H1 (cell line): ENCODE results near the gene DERL2. TPM values are rescaled to one million over a fixed set of nuclear protein-coding genes. Genes with fewer than 3 reads are reported as not detected.

ENCODE experiments used
- CTCF ChIA-PET: fragments of 300-600 bp; sonication (Branson Sonifier 250); formaldehyde crosslinking; loops from one replicate; lab custom pipeline; 2021; ENCODE audit not compliant: partially characterized antibody; lab: Charles Lee
- POLR2A ChIA-PET: fragments of 300-600 bp; sonication (Branson Sonifier 250); formaldehyde crosslinking; loops from one replicate; lab custom pipeline; 2021; ENCODE audit warnings: inconsistent platforms; ENCODE audit not compliant: partially characterized antibody; lab: Charles Lee
- DNase-seq, 2 experiments: peaks; one replicate each; pipeline versions ENCODE4 v3.0.0 to v3.0.0-alpha.2; 2010 to 2022; ENCODE audit warnings: low spot score in 2 of 2, low read depth in 1 of 2, mixed read lengths in 1 of 2
- FAIRE-seq: peaks from 2 replicates; lab custom pipeline; 2011; peaks lifted over from hg19 to GRCh38; lab: Jason Lieb, UNC
- H2AFZ ChIP-seq: 2 replicates; pipeline ENCODE4 v1.8.1; 2012; ENCODE audit warnings: low read length, inconsistent platforms
- H2AK5ac ChIP-seq: 2 replicates; pipeline ENCODE4 v1.6.1; 2013; ENCODE audit warnings: low read depth, low read length
- H2BK120ac ChIP-seq: replicated peaks from 2 replicates; pipeline ENCODE3; 2013; ENCODE audit warnings: low read depth, low read length, inconsistent platforms
- H2BK12ac ChIP-seq: 2 replicates; pipeline ENCODE4 v1.6.1; 2013; ENCODE audit warnings: low read depth, low read length
- H2BK15ac ChIP-seq: 2 replicates; pipeline ENCODE4 v1.6.1; 2013; ENCODE audit warnings: low read length
- H2BK20ac ChIP-seq: 2 replicates; pipeline ENCODE4 v1.6.1; 2013; ENCODE audit warnings: low read length
- H2BK5ac ChIP-seq: 2 replicates; pipeline ENCODE4 v1.6.1; 2013; ENCODE audit warnings: low read depth, low read length
- H3K14ac ChIP-seq: 2 replicates; pipeline ENCODE4 v1.6.1; 2013; ENCODE audit warnings: inconsistent platforms; ENCODE audit not compliant: insufficient read length
- H3K18ac ChIP-seq: 2 replicates; pipeline ENCODE4 v1.6.1; 2013; ENCODE audit warnings: low read length; ENCODE audit errors: extremely low read depth
- H3K23ac ChIP-seq: 2 replicates; pipeline ENCODE4 v1.6.1; 2013; ENCODE audit warnings: inconsistent platforms; ENCODE audit not compliant: insufficient read length
- H3K23me2 ChIP-seq: 2 replicates; pipeline ENCODE4 v1.6.1; 2013; ENCODE audit warnings: low read depth, low read length
- H3K27ac ChIP-seq: 2 replicates; pipeline ENCODE4 v1.6.1; 2011; ENCODE audit warnings: low read depth, low read length, inconsistent platforms
- H3K27me3 ChIP-seq, 4 experiments: replicated peaks in 1 of 4; 1 replicate in 1 of 4; 2 replicates in 3 of 4; pipeline versions ENCODE4 v1.6.1 to v1.8.1; 2011 to 2013; ENCODE audit warnings: low read length in 3 of 4, mild to moderate bottlenecking in 3 of 4, inconsistent platforms in 2 of 4, mixed read lengths in 2 of 4, moderate library complexity in 1 of 4; ENCODE audit not compliant: control insufficient read depth in 3 of 4, insufficient read depth in 3 of 4; ENCODE audit errors: extremely low read depth in 1 of 4
- H3K36me3 ChIP-seq, 4 experiments: 2 replicates each; pipeline versions ENCODE4 v1.6.1 to v1.8.1; 2011 to 2013; ENCODE audit warnings: mild to moderate bottlenecking in 4 of 4, low read length in 3 of 4, moderate library complexity in 2 of 4, control low read depth in 1 of 4, inconsistent platforms in 1 of 4; ENCODE audit not compliant: insufficient read depth in 4 of 4, control insufficient read depth in 2 of 4
- H3K4ac ChIP-seq: replicated peaks from 2 replicates; pipeline ENCODE3; 2013; ENCODE audit warnings: low read length, low read depth, mixed read lengths, inconsistent platforms; ENCODE audit not compliant: insufficient read length
- H3K4me1 ChIP-seq, 4 experiments: replicated peaks in 1 of 4; 1 replicate in 1 of 4; 2 replicates in 3 of 4; pipeline versions ENCODE4 v1.6.1 to v1.8.1; 2011 to 2013; ENCODE audit warnings: low read length in 3 of 4, inconsistent platforms in 2 of 4, mixed read lengths in 1 of 4; ENCODE audit not compliant: insufficient read depth in 4 of 4, control insufficient read depth in 3 of 4
- H3K4me2 ChIP-seq, 2 experiments: 2 replicates each; pipeline versions ENCODE4 v1.6.1 to v1.8.1; 2011 to 2013; ENCODE audit warnings: low read depth in 2 of 2, low read length in 2 of 2, control low read depth in 1 of 2, inconsistent platforms in 1 of 2, mild to moderate bottlenecking in 1 of 2; ENCODE audit not compliant: insufficient read depth in 1 of 2
- H3K4me3 ChIP-seq, 4 experiments: fragments of 200-600, 300-600 bp in 1 of 4; sonication (generic), shearing (Covaris generic), sonication (Bioruptor Twin) in 1 of 4; 2 replicates each; pipeline versions ENCODE4 v1.5.1 to v1.8.1; 2011 to 2016; ENCODE audit warnings: low read length in 4 of 4, low read depth in 3 of 4, control low read depth in 2 of 4, inconsistent platforms in 2 of 4, mild to moderate bottlenecking in 2 of 4, mixed read lengths in 1 of 4, moderate library complexity in 1 of 4; ENCODE audit not compliant: insufficient read depth in 2 of 4; ENCODE audit errors: extremely low read depth in 1 of 4
- H3K56ac ChIP-seq: replicated peaks from 2 replicates; pipeline ENCODE3; 2013; ENCODE audit warnings: low read depth, mild to moderate bottlenecking, mixed read lengths, low read length, inconsistent platforms; ENCODE audit not compliant: insufficient read length
- H3K79me1 ChIP-seq: 2 replicates; pipeline ENCODE4 v1.6.1; 2013; ENCODE audit warnings: low read depth, low read length, control low read depth
- H3K79me2 ChIP-seq, 2 experiments: 2 replicates each; pipeline versions ENCODE4 v1.6.1 to v1.8.1; 2012 to 2013; ENCODE audit warnings: low read length in 2 of 2, mild to moderate bottlenecking in 2 of 2, inconsistent platforms in 1 of 2; ENCODE audit not compliant: insufficient read depth in 2 of 2, control insufficient read depth in 1 of 2
- H3K9ac ChIP-seq, 4 experiments: replicated peaks in 1 of 4; 1 replicate in 1 of 4; 2 replicates in 3 of 4; pipeline versions ENCODE4 v1.6.1 to v1.8.1; 2011 to 2013; ENCODE audit warnings: low read depth in 3 of 4, low read length in 3 of 4, control low read depth in 2 of 4, mild to moderate bottlenecking in 2 of 4, moderate library complexity in 2 of 4, inconsistent platforms in 1 of 4; ENCODE audit errors: extremely low read depth in 1 of 4
- H3K9me3 ChIP-seq, 2 experiments: 2 replicates each; pipeline versions ENCODE4 v1.6.1 to v1.8.1; 2012 to 2013; ENCODE audit warnings: mild to moderate bottlenecking in 2 of 2, moderate library complexity in 2 of 2, control low read depth in 1 of 2, inconsistent platforms in 1 of 2, low read depth in 1 of 2, low read length in 1 of 2, mixed read lengths in 1 of 2; ENCODE audit not compliant: insufficient read depth in 2 of 2
- H4K20me1 ChIP-seq, 2 experiments: replicated peaks in 1 of 2; 2 replicates each; pipeline versions ENCODE3 to v1.8.1; 2011 to 2013; ENCODE audit warnings: inconsistent platforms in 2 of 2, low read length in 2 of 2, mild to moderate bottlenecking in 1 of 2; ENCODE audit not compliant: insufficient read depth in 2 of 2, control insufficient read depth in 1 of 2
- H4K5ac ChIP-seq: 2 replicates; pipeline ENCODE4 v1.6.1; 2013; ENCODE audit warnings: low read length, low read depth, mixed read lengths, inconsistent platforms; ENCODE audit not compliant: insufficient read length
- H4K8ac ChIP-seq: 2 replicates; pipeline ENCODE4 v1.8.0; 2013; ENCODE audit warnings: mild to moderate bottlenecking, moderate library complexity, low read length, inconsistent platforms; ENCODE audit not compliant: insufficient read depth; ENCODE audit errors: extremely low read depth
- H4K91ac ChIP-seq: replicated peaks from 2 replicates; pipeline ENCODE3; 2013; ENCODE audit warnings: low read length, mixed read lengths, inconsistent platforms; ENCODE audit not compliant: insufficient read length
- BRCA1 ChIP-seq: IDR thresholded peaks from 2 replicates; pipeline ENCODE4 v1.6.1; 2012; ENCODE audit warnings: low read depth, low read length, improper control_type of control experiment
- CBX5 ChIP-seq: fragments of 300-800, 300-1000 bp; sonication (generic); IDR thresholded peaks from 2 replicates; pipeline ENCODE4 v1.7.1; 2016; ENCODE audit warnings: antibody characterized with exemption, low read length, low read depth
- GABPA ChIP-seq: IDR thresholded peaks from 2 replicates; pipeline ENCODE4 v1.6.1; 2011; ENCODE audit warnings: mild to moderate bottlenecking, low read length, moderate library complexity, borderline replicate concordance; ENCODE audit not compliant: insufficient read depth
- KDM1A ChIP-seq: fragments of 200-600, 300-600 bp; sonication (generic); IDR thresholded peaks from 2 replicates; pipeline ENCODE4 v1.7.1; 2016; ENCODE audit warnings: mild to moderate bottlenecking, low read length, borderline replicate concordance
- NANOG ChIP-seq: IDR thresholded peaks from 2 replicates; pipeline ENCODE4 v1.6.1; 2011; ENCODE audit warnings: low read length, low read depth, mild to moderate bottlenecking, inconsistent platforms; ENCODE audit not compliant: insufficient read depth, poor library complexity, severe bottlenecking
- RNF2 ChIP-seq: fragments of 200-900, 300-1000 bp; sonication (generic); IDR thresholded peaks from 2 replicates; pipeline ENCODE4 v1.7.1; 2016; ENCODE audit warnings: borderline replicate concordance, low read depth, mild to moderate bottlenecking, antibody characterized with exemption, low read length; ENCODE audit not compliant: poor library complexity, severe bottlenecking; ENCODE audit errors: missing control alignments
- SAP30 ChIP-seq: fragments of 300-600 bp; sonication (generic); IDR thresholded peaks from 2 replicates; pipeline ENCODE4 v1.7.1; 2012; ENCODE audit warnings: low read length, moderate library complexity, mild to moderate bottlenecking, inconsistent platforms; ENCODE audit not compliant: insufficient read depth, insufficient replicate concordance
- SIN3A ChIP-seq, 2 experiments: IDR thresholded peaks in 1 of 2; conservative IDR thresholded peaks in 1 of 2; 2 replicates each; pipeline ENCODE4 v1.6.1; 2011 to 2012; ENCODE audit warnings: low read length in 2 of 2, improper control_type of control experiment in 1 of 2, low read depth in 1 of 2, mild to moderate bottlenecking in 1 of 2
- SP4 ChIP-seq: IDR thresholded peaks from 2 replicates; pipeline ENCODE4 v1.6.1; 2012; ENCODE audit warnings: low read length, inconsistent platforms
- SUZ12 ChIP-seq: fragments of 200-600 bp; sonication (generic); IDR thresholded peaks from 2 replicates; pipeline ENCODE4 v1.6.1; 2012; ENCODE audit warnings: mild to moderate bottlenecking, inconsistent platforms, low read length, moderate library complexity, mixed read lengths
- TCF12 ChIP-seq: IDR thresholded peaks from 2 replicates; pipeline ENCODE4 v1.6.1; 2011; ENCODE audit warnings: low read depth, mild to moderate bottlenecking, low read length
- ZNF274 ChIP-seq: IDR thresholded peaks from 2 replicates; pipeline ENCODE4 v1.7.0; 2012; ENCODE audit warnings: low read length, borderline replicate concordance; ENCODE audit errors: extremely low read depth
- WGBS, 2 experiments: shearing (Covaris generic) in 1 of 2; methylation state at CpG; one replicate each; pipeline versions ENCODE4 v1.1.6 to v1.1.7; 2013 to 2015; ENCODE audit warnings: low lambda C conversion rate in 2 of 2, mixed read lengths in 2 of 2, inconsistent platforms in 1 of 2, low coverage in 1 of 2, missing lambda C conversion rate in 1 of 2; ENCODE audit not compliant: insufficient replicate concordance in 2 of 2, insufficient coverage in 1 of 2, insufficient read length in 1 of 2; ENCODE audit errors: extremely low coverage in 1 of 2, missing lambda C conversion rate in 1 of 2; 5-methylcytosine and 5-hydroxymethylcytosine counted together
- polyA plus RNA-seq, 7 experiments: library from polyadenylated mRNA; depleted of rRNA in 3 of 7; stranded (reverse) in 5 of 7; unstranded in 2 of 7; fragments of >200 nt in 5 of 7; fragments of 200-250 nt in 2 of 7; gene quantifications; 1 replicate in 5 of 7; 2 replicates in 1 of 7; 4 replicates in 1 of 7; pipeline versions ENCODE4 v1.2.1 to v1.2.3, GENCODE V29; 2011 to 2013; ENCODE audit warnings: missing spikeins in 2 of 7, mixed read lengths in 2 of 7
- total RNA-seq: library from RNA; stranded (reverse); fragmentation: NEBNext Ultra II Directional; extraction: Animal tissue kit (Norgen Biotek cat#: 25700); gene quantifications from 2 replicates; pipeline ENCODE4 v1.2.1, GENCODE V29; 2021

The DERL2 gene
- total and polyA plus RNA-seq, 2 of the 8 experiments (the other 6 are each of a cell fraction or from before 2014, with no cell fraction given) = 55.3 to 58.4 TPM

GRCh38 chr17:5488752-5489151 lies 2.8 kb upstream of the DERL2 start:
- Histone ChIP-seq H2BK12ac (no peak overlapping the region), H3K14ac (no peak overlapping the region), H4K20me1 (peaks cover 3 to 13% of the 10 kb centered on the region in 2 experiments), H3K9me3 (no peaks in the 10 kb centered on the region), H3K4ac (no peak overlapping the region), H2BK20ac (no peak overlapping the region), H3K4me2 (no peak overlapping the region), H3K79me1 (peaks cover 2% of the 10 kb centered on the region; the same call in 1 of the 2 replicates), H4K91ac (no peak overlapping the region), H3K27me3 (no peaks in the 10 kb centered on the region), H3K23me2 (peaks cover 8% of the 10 kb centered on the region), H3K9ac (no peak overlapping the region), H2AK5ac (no peak overlapping the region), H3K79me2 (peaks cover 8 to 50% of the 10 kb centered on the region in 2 experiments), H4K5ac (no peak overlapping the region), H3K27ac (no peak overlapping the region), H3K23ac (no peak overlapping the region), H2AFZ (no peak overlapping the region), H2BK120ac (no peak overlapping the region), H4K8ac (no peak overlapping the region), H2BK15ac (no peak overlapping the region), H3K56ac (no peak overlapping the region), H3K36me3 (peaks cover 5 to 39% (median 25%) of the 10 kb centered on the region in 4 experiments), H3K4me1 (no peaks in the 10 kb centered on the region), H3K4me3 (no peak overlapping the region), H2BK5ac (no peak overlapping the region), H3K18ac (no peak overlapping the region)
- FAIRE-seq (no peak), DNase-seq (no peak)
- ChIA-PET CTCF (no interaction called here), POLR2A (interaction anchor here (1.0 to 6.2 kb wide), 3 partner anchors 11 to 22 kb away, joined by 3 to 91 read pairs (median 69); partner anchors contain the start of gene DHX33)
- WGBS, 2 experiments = 82% methylated on average over 8 of the region's 8 CpGs; no CpG with 5 or more reads in 1 of the 2 experiments
- TF ChIP-seq CBX5 (no peak), GABPA (no peak), SIN3A (conservative IDR thresholded peaks at IDR 0.05 in 1 of 2, IDR thresholded peaks at IDR 0.05 in 1 of 2; ENCODE audit: low read depth in 1 of 2, low read length in 2 of 2) (no peak), NANOG (no peak), SP4 (no peak), SUZ12 (no peak), TCF12 (no peak), KDM1A (no peak), ZNF274 (no peak), BRCA1 (no peak), RNF2 (no peak), SAP30 (no peak)
